ENCODE data around the gene FCMR.

- no peak for TF ChIP-seq CTCF (IDR thresholded peaks at IDR 0.05; ENCODE audit: low read length)
- no peak for TF ChIP-seq EZH2 (optimal IDR thresholded peaks at IDR 0.05; ENCODE audit: low read depth, low read length)
Observed at GRCh38 chr1:206949641-206950040, 27.9 kb upstream of the FCMR start.
